ENCODE measurements around the gene LYRM9.

LYRM9 gene

DNA sequence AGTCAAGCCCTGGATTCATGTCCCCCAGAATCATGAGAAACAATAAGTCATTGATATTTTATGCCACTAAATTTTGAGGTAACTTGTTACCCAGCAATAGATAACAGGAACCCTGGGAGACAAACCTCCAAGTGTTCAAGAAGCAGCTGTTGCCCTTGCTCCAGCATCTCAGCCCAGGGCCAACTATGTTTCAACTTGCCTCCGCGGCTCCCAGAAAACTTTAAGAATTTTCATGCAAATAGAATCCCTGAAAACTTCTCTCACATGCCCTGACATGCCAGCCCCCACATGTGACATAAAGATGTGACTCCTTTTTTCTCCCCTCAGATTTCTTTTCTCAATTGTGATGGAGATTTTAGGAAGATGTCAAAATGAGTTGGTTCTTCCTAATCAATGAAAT is 22.8 kb downstream of the LYRM9 start:
- TF ChIP-seq, protein P1, sequence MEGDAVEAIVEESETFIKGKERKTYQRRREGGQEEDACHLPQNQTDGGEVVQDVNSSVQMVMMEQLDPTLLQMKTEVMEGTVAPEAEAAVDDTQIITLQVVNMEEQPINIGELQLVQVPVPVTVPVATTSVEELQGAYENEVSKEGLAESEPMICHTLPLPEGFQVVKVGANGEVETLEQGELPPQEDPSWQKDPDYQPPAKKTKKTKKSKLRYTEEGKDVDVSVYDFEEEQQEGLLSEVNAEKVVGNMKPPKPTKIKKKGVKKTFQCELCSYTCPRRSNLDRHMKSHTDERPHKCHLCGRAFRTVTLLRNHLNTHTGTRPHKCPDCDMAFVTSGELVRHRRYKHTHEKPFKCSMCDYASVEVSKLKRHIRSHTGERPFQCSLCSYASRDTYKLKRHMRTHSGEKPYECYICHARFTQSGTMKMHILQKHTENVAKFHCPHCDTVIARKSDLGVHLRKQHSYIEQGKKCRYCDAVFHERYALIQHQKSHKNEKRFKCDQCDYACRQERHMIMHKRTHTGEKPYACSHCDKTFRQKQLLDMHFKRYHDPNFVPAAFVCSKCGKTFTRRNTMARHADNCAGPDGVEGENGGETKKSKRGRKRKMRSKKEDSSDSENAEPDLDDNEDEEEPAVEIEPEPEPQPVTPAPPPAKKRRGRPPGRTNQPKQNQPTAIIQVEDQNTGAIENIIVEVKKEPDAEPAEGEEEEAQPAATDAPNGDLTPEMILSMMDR (IDR thresholded peaks at IDR 0.05) = no peak

DNA sequence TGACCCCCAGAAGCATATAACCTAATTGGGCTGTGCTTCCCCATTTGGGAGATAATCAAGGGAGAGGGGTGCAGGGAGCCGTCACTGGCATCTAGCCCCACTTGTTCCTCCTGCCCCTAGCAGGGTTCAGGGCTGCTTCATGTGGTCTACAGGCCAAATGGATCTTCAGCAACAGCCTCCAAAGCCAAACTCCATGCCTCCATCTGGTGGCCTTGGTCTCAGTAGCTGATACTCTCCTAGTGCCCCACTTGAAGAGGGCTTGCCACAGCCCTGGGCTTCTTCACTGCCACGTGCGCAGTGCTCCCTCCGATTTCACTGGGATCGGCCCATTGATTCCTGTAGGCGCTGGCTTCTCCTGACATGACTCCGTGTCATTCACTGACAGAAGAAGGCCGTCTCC is 24.6 kb downstream of the LYRM9 start:
- TF ChIP-seq, protein P1 (IDR thresholded peaks at IDR 0.05) = no peak

DNA sequence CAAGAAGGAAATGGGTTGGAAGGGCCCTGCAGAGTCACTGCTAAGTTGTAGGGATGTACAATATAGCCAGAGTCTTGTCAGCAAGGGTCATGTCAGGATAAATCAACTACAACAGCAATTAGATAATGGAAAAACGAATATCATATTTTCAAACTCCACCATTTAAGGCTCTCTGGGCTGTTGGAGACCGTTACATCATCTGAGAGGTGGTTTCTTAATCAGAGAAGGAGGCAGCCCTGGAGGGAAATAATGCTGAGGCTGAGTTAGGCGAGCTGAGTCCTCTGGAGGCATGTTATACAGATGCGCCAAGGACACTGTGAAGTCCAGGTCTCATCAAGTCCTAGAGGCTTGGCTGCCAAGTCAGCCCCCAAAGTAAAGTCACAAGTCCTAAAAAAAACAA is 30.3 kb downstream of the LYRM9 start:
- TF ChIP-seq, protein P1 (IDR thresholded peaks at IDR 0.05) = no peak

DNA sequence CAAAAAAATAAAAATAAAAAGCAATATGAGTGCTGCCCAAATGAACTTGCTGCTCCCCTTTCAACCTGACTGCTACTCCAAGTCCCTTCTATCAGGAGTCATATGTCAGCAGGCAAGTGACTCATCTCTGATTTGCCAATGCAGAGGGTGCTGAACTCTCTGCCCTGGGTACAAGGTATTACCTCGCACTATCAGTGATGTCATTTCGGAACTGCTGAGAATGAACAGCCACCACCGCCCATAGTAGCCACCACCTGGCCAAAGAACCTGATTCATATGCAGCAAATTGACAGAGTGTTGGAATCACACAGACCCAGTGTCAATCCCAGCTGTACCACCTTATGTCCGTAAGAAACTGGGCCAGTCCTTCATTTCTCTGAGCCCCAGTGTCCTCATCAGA is 31.2 kb downstream of the LYRM9 start:
- TF ChIP-seq, protein P1 (IDR thresholded peaks at IDR 0.05) = no peak

DNA sequence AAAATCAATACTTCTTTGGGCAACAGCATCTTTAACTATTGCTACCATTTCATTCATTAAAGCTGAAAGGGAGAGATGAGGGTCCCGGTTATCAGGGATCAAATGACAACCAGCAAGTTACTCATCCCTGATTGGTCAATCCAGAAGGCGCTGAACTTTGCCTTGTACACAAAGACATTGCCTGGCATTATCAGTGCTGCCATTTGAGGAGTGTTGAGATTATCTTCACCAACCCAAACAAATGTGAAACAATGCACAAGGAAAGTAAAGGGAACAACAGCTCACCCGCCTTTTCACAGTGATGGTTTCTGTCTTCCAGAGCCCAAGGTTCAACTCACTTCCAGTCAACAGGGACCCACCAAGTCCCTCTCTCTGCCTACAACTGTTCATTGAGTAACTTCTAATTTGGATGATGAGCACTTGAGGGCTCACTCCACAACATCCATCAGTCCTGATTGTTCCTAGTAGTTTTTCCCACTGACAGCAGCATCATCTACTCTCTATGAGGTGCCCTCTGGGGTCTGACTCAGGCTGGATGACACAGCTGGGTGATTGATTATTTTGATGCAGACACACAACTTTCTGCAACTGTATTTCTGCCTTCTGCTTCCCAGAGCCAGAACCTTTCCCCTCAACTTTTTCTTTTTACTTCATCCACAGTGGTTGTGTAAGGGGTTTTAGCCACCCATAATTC is 32.0 kb downstream of the LYRM9 start:
- TF ChIP-seq, protein P1 (IDR thresholded peaks at IDR 0.05) = no peak

DNA sequence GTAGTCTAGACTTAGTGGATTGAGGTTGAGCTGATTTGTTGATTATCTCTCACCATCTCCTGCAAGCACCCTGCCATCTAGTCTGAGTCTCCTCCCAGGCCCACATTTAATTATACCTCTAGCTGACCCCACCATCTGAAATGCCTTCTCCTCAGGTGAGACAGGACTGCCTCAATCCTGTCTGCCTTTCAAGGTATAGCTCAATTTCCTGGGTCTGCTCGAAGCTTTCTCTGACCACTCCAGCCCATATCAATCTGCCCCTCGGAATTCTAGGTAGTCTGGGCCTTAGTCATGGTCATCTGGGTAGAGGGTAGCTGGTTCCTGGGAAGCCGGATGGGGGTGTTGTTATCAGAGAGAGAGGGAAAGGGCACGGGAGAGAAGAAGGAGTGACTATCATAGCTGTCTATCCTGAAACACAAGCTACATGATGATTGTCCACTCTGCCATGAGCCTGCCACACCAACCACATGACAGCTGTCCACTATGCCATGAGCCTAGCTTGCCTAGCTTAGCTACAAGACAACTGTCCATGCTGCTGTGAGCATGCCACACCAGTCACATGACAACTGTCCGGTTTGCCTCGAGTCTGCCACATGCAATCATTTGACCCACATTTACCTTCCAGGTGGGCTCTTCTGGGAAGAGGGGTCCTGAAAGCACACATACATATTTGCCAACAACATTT is 34.4 kb downstream of the LYRM9 start:
- TF ChIP-seq, protein P1 (IDR thresholded peaks at IDR 0.05) = no peak

DNA sequence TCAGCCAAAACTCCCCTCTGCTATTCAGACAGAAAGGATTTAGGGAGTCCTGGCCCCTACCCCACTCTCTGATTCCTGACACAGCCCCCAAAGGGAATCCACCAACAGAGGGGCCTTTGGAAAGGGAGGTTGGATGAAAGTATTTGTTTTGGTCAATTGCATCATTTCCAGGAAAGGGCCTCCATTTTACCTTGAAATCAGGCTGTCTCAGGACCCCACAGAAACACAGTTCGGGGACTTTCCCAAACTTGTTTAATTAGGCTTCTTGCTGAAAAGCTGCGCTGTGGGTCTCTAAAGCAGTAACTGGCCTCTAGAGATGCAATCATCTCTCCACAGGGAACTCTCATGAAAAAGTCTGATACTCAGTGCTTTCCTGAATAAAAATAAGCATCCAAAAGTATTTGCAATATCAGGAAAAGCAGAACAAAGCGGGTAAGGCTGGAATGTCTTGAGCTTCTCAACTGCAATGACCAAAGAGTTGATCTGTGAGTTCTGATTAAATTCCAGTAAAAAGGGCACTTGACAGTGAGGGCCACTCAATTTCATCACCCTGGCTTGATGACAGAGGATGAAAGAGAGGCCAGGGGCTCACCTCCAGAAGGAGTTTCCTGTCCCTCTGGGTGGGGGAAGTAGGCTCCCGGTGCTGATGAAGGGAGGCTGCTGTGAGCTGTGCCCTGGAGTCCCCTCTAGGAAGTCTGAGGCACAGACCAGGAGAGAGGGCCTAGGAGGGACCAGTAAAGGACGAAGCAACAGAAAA is 36.3 kb downstream of the LYRM9 start:
- TF ChIP-seq, protein P1 (IDR thresholded peaks at IDR 0.05) = no peak

Data from LNCAP (cell line).